K562 (cell line): ENCODE measurements around the gene CD300A. TPM values are rescaled to one million over a fixed set of nuclear protein-coding genes. Genes with fewer than 3 reads are reported as not detected.

Experiments used
- ATAC-seq: fragments of 200-7000 bp; cut with Tn5 transposase; 3 replicates; pipeline ENCODE4 v1.9.1; 2020; ENCODE audit warnings: moderate library complexity
- BruUV-seq: library from RNA; stranded (reverse); fragments of 400-500 nt; replicated peaks from 2 replicates; lab custom pipeline; 2021; lab: Mats Ljungman, UMichigan
- CTCF ChIA-PET: fragments of 300-600 bp; formaldehyde crosslinking; extraction: SDS; loops from one replicate; lab custom pipeline; 2021; ENCODE audit warnings: low intra/inter-chr PET ratio; lab: Yijun Ruan, JAX
- POLR2A ChIA-PET: fragments of 300-600, 350-650 bp; sonication (Branson Sonifier 250); formaldehyde crosslinking; extraction: SDS; loops from one replicate; lab custom pipeline; 2021; ENCODE audit warnings: antibody characterized with exemption, inconsistent platforms; lab: Yijun Ruan, JAX
- DNase-seq, 4 experiments: peaks; one replicate each; pipeline versions ENCODE4 v3.0.0 to v3.0.0-alpha.2; 2011 to 2018; ENCODE audit warnings: low spot score in 3 of 4, mixed read lengths in 3 of 4; ENCODE audit errors: extremely low read depth in 1 of 4
- FAIRE-seq: peaks from 2 replicates; lab custom pipeline; 2011; peaks lifted over from hg19 to GRCh38; lab: Jason Lieb, UNC
- H2AFZ ChIP-seq: 2 replicates; pipeline ENCODE4 v1.6.0; 2011; ENCODE audit warnings: low read depth, low read length, control low read depth, inconsistent platforms
- H3K27ac ChIP-seq: fragments of 200-600 bp; 3 replicates; pipeline ENCODE4 v1.8.0; 2011; ENCODE audit warnings: low read depth, mild to moderate bottlenecking, control low read depth, inconsistent platforms, low read length, moderate library complexity, mixed read lengths; ENCODE audit errors: extremely low read depth
- H3K27me3 ChIP-seq, 2 experiments: fragments of 300-600 bp in 1 of 2; 2 replicates in 1 of 2; 3 replicates in 1 of 2; pipeline versions ENCODE4 v1.6.0 to v1.8.0; 2011; ENCODE audit warnings: inconsistent platforms in 2 of 2, low read length in 2 of 2, mild to moderate bottlenecking in 1 of 2, mixed read lengths in 1 of 2, moderate library complexity in 1 of 2; ENCODE audit not compliant: control insufficient read depth in 2 of 2, insufficient read depth in 2 of 2
- H3K36me3 ChIP-seq: fragments of 300-600 bp; 3 replicates; pipeline ENCODE4 v1.8.0; 2011; ENCODE audit warnings: mild to moderate bottlenecking, low read length, inconsistent platforms; ENCODE audit not compliant: control insufficient read depth, insufficient read depth
- H3K4me1 ChIP-seq, 2 experiments: fragments of 200-600 bp in 1 of 2; replicated peaks in 1 of 2; 2 replicates in 1 of 2; 3 replicates in 1 of 2; pipeline versions ENCODE4 v1.5.1 to v1.8.0; 2011; ENCODE audit warnings: inconsistent platforms in 2 of 2, low read length in 2 of 2, mild to moderate bottlenecking in 1 of 2, mixed read lengths in 1 of 2, moderate library complexity in 1 of 2; ENCODE audit not compliant: control insufficient read depth in 2 of 2, insufficient read depth in 2 of 2
- H3K4me2 ChIP-seq: 2 replicates; pipeline ENCODE4 v1.6.1; 2011; ENCODE audit warnings: low read length, control low read depth, inconsistent platforms, mixed read lengths; ENCODE audit not compliant: insufficient read depth
- H3K4me3 ChIP-seq: fragments of 200-600 bp; sonication (generic), shearing (Covaris generic); 2 replicates; pipeline ENCODE4 v1.5.1; 2016; ENCODE audit warnings: control low read depth, inconsistent platforms
- H3K79me2 ChIP-seq: fragments of 200-600 bp; 3 replicates; pipeline ENCODE4 v1.8.0; 2011; ENCODE audit warnings: low read length, inconsistent platforms; ENCODE audit not compliant: control insufficient read depth, insufficient read depth
- H3K9ac ChIP-seq, 2 experiments: 2 replicates each; pipeline versions ENCODE4 v1.6.0 to v1.6.1; 2011; ENCODE audit warnings: low read depth in 2 of 2, low read length in 2 of 2, control low read depth in 1 of 2, inconsistent platforms in 1 of 2, mild to moderate bottlenecking in 1 of 2, mixed read lengths in 1 of 2; ENCODE audit not compliant: insufficient read depth in 1 of 2
- H3K9me1 ChIP-seq: one replicate; pipeline ENCODE4 v1.6.0; 2011; ENCODE audit warnings: inconsistent platforms, mild to moderate bottlenecking, low read length, moderate library complexity; ENCODE audit not compliant: control insufficient read depth, insufficient read depth
- H3K9me3 ChIP-seq: replicated peaks from 2 replicates; pipeline ENCODE4 v1.5.1; 2011; ENCODE audit warnings: low read depth, low read length, inconsistent platforms; ENCODE audit not compliant: control insufficient read depth, insufficient read depth
- H4K20me1 ChIP-seq: replicated peaks from 2 replicates; pipeline ENCODE4 v1.6.1; 2011; ENCODE audit warnings: low read length, inconsistent platforms, mixed read lengths; ENCODE audit not compliant: control insufficient read depth, insufficient read depth
- CBFA2T3 ChIP-seq: fragments of 450-650 bp; IDR thresholded peaks from 2 replicates; pipeline ENCODE4 v1.6.1; 2017
- CBX3 ChIP-seq, 2 experiments: IDR thresholded peaks; 1 replicate in 1 of 2; 2 replicates in 1 of 2; pipeline ENCODE4 v1.6.1; 2012; ENCODE audit warnings: inconsistent platforms in 2 of 2, low read length in 2 of 2, borderline replicate concordance in 1 of 2, control low read depth in 1 of 2
- CBX8 ChIP-seq: fragments of 200-600 bp; sonication (generic); IDR thresholded peaks from 2 replicates; pipeline ENCODE4 v1.6.1; 2012; ENCODE audit warnings: borderline replicate concordance, mixed run types, low read depth, mild to moderate bottlenecking, moderate library complexity, mixed read lengths, low read length, control low read depth, inconsistent platforms; ENCODE audit not compliant: poor library complexity, severe bottlenecking; ENCODE audit errors: extremely low read depth
- EP400 ChIP-seq: fragments of 450-650 bp; IDR thresholded peaks from 2 replicates; pipeline ENCODE4 v1.6.1; 2017; ENCODE audit warnings: antibody characterized with exemption, mild to moderate bottlenecking, moderate library complexity
- KLF16 ChIP-seq: IDR thresholded peaks from 2 replicates; pipeline ENCODE4 v1.6.1; 2016; ENCODE audit warnings: antibody characterized with exemption
- MAFG ChIP-seq: fragments of 450-650 bp; conservative IDR thresholded peaks from 2 replicates; pipeline ENCODE4 v1.6.1; 2016; ENCODE audit warnings: missing genetic modification characterization, missing compliant biosample characterization
- MEIS2 ChIP-seq: fragments of 450-650 bp; IDR thresholded peaks from 2 replicates; pipeline ENCODE4 v1.6.1; 2014; ENCODE audit warnings: mild to moderate bottlenecking; ENCODE audit not compliant: partially characterized antibody
- NEUROD1 ChIP-seq: fragments of 150-350 bp; IDR thresholded peaks from 2 replicates; pipeline ENCODE4 v1.6.1; 2014; ENCODE audit warnings: borderline replicate concordance, low read length, low read depth; ENCODE audit not compliant: partially characterized antibody
- POLR3G ChIP-seq: IDR thresholded peaks from 2 replicates; pipeline ENCODE4 v1.6.1; 2011; ENCODE audit not compliant: insufficient read length, insufficient replicate concordance; ENCODE audit errors: extremely low read depth
- PPARD ChIP-seq: fragments of 250-450 bp; sonication (Bioruptor Pico); IDR thresholded peaks from 2 replicates; pipeline ENCODE4 v1.8.0; 2022; ENCODE audit warnings: inconsistent platforms, mild to moderate bottlenecking, moderate library complexity
- RAD51 ChIP-seq: fragments of 450-650 bp; IDR thresholded peaks from 2 replicates; pipeline ENCODE4 v1.7.1; 2016; ENCODE audit warnings: low read depth, mild to moderate bottlenecking, borderline replicate concordance
- RBM14 ChIP-seq: fragments of 200-400 bp; formaldehyde crosslinking; IDR thresholded peaks from 2 replicates; pipeline ENCODE4 v1.6.1; 2018; ENCODE audit warnings: low read depth, mild to moderate bottlenecking, low read length, moderate library complexity, borderline replicate concordance; ENCODE audit not compliant: insufficient read depth
- ZNF134 ChIP-seq: fragments of 250-450 bp; sonication (Bioruptor Pico); conservative IDR thresholded peaks from 2 replicates; pipeline ENCODE4 v1.4.0; 2020
- ZNF282 ChIP-seq: sonication (generic); formaldehyde crosslinking; IDR thresholded peaks from 2 replicates; pipeline ENCODE4 v1.8.1; 2023; ENCODE audit warnings: missing genetic modification reagents
- ZNF583 ChIP-seq: fragments of 250-450 bp; sonication (Bioruptor Pico); IDR thresholded peaks from 2 replicates; pipeline ENCODE4 v1.4.0; 2020
- WGBS: fragments of 100-300 bp; shearing (Covaris generic); methylation state at CpG from one replicate; pipeline ENCODE4 v1.1.6; 2016; ENCODE audit warnings: low coverage, mixed read lengths; ENCODE audit not compliant: insufficient coverage; ENCODE audit errors: missing lambda C conversion rate; 5-methylcytosine and 5-hydroxymethylcytosine counted together
- in situ Hi-C: fragments of 300-500 bp; cut with MboI; formaldehyde crosslinking; loops from 4 replicates; pipeline ENCODE4 v1.15.0; 2018; ENCODE audit warnings: inconsistent platforms, mixed read lengths
- intact Hi-C: fragments of 100-400 bp; cut with micrococcal nuclease; formaldehyde crosslinking; loops from 2 replicates; pipeline ENCODE4 v1.14.2; 2022
- polyA plus RNA-seq, 8 experiments: library from polyadenylated mRNA; depleted of rRNA in 4 of 8; stranded (reverse) in 5 of 8; unstranded in 3 of 8; fragments of >200 nt; fragmentation: Nextera tagmentation in 2 of 8; fragmentation: Illumina TruSeq in 1 of 8; extraction: Ambion mirVana in 2 of 8; extraction: Trizol in 1 of 8; gene quantifications; 2 replicates each; pipeline versions ENCODE4 v1.2.1 to v1.2.3, GENCODE V29; 2011 to 2014; ENCODE audit warnings: inconsistent platforms in 1 of 8, missing spikeins in 1 of 8
- total RNA-seq, 7 experiments: library from RNA; depleted of rRNA in 6 of 7; stranded (reverse); fragments of >200 nt in 6 of 7; fragmentation: Illumina TruSeq in 2 of 7; extraction: Trizol in 2 of 7; gene quantifications; 2 replicates each; pipeline versions ENCODE4 v1.2.1 to v1.2.3, GENCODE V29; 2011 to 2021; ENCODE audit warnings: low replicate concordance in 1 of 7
- TF ChIP-seq, protein P1 (sequence below): conservative IDR thresholded peaks from 2 replicates; pipeline ENCODE4 v1.6.1; 2011; ENCODE audit warnings: low read depth, mild to moderate bottlenecking, low read length; ENCODE audit not compliant: control insufficient read depth
- TF ChIP-seq, protein P2 (sequence below): sonication (generic); formaldehyde crosslinking; IDR thresholded peaks from 2 replicates; pipeline ENCODE4 v1.8.0; 2022; ENCODE audit warnings: mild to moderate bottlenecking, missing genetic modification reagents
- TF ChIP-seq, protein P3 (sequence below): fragments of 450-650 bp; IDR thresholded peaks from 2 replicates; pipeline ENCODE4 v1.6.1; 2016; ENCODE audit warnings: antibody characterized with exemption
- TF ChIP-seq, protein P4 (sequence below): sonication (generic); formaldehyde crosslinking; IDR thresholded peaks from 2 replicates; pipeline ENCODE4 v1.5.0; 2020; ENCODE audit warnings: missing genetic modification reagents

The CD300A gene
- total and polyA plus RNA-seq, 9 of the 15 experiments (the other 6 are each of a cell fraction or from before 2014, with no cell fraction given), result 0.21 to 1.7 (median 0.41) TPM; not detected in 1

DNA sequence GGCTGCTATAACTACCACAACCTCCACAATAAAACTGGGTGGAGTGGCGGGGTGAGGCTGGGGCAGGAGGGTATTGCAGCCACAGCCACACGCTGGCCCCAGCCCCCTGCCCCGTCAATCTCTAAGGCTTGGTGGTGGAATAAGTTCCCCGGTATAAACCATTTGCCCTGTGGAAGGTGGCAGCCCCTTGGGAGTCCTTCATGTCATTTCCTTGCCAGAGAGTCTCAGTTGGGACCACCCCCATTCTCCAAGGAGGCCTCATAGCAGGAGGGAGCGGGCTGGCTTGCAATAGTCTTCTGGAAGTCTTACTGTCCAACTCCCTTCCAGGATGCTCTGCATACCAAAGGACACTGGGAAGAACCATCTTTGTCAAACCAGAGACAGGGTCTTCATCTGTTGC is 19.4 kb downstream of the CD300A start:
- no peak overlapping the region for H3K27ac ChIP-seq
- intact Hi-C loops, result no loop called here
- H3K9me3 ChIP-seq, result no peaks in the 10 kb centered on the region
- no peak overlapping the region for H2AFZ ChIP-seq
- H3K27me3 ChIP-seq, result peaks cover 3 to 43% of the 10 kb centered on the region in 2 experiments; a peak in 2 of 5 replicates
- WGBS, result 3% methylated on average over 5 of the region's 5 CpGs
- in situ Hi-C loops, result no loop called here
- POLR2A ChIA-PET, result no interaction called here
- no peak overlapping the region for H3K4me2 ChIP-seq
- H3K9me1 ChIP-seq, result no peaks in the 10 kb centered on the region
- H3K36me3 ChIP-seq, result no peaks in the 10 kb centered on the region
- BruUV-seq, result no TSS peak
- ATAC-seq (no peak), FAIRE-seq (no peak), DNase-seq (peak in 1 of 4 experiments; percentile 2)
- CTCF ChIA-PET, result no interaction called here
- H4K20me1 ChIP-seq, result no peaks in the 10 kb centered on the region
- H3K4me1 ChIP-seq, result no peaks in the 10 kb centered on the region; a peak in 1 of 5 replicates
- H3K4me3 ChIP-seq, result no peak overlapping the region
- H3K9ac ChIP-seq, result no peak overlapping the region
- no peaks in the 10 kb centered on the region for H3K79me2 ChIP-seq
- no peak for TF ChIP-seq CBX8
- TF ChIP-seq, protein P1, sequence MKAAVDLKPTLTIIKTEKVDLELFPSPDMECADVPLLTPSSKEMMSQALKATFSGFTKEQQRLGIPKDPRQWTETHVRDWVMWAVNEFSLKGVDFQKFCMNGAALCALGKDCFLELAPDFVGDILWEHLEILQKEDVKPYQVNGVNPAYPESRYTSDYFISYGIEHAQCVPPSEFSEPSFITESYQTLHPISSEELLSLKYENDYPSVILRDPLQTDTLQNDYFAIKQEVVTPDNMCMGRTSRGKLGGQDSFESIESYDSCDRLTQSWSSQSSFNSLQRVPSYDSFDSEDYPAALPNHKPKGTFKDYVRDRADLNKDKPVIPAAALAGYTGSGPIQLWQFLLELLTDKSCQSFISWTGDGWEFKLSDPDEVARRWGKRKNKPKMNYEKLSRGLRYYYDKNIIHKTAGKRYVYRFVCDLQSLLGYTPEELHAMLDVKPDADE, result no peak
- no peak for TF ChIP-seq MAFG
- TF ChIP-seq NEUROD1, result no peak
- no peak for TF ChIP-seq CBX3 (IDR thresholded peaks at IDR 0.05; ENCODE audit: borderline replicate concordance in 1 of 2, low read length in 2 of 2)
- TF ChIP-seq RAD51, result no peak
- TF ChIP-seq POLR3G, result no peak
- TF ChIP-seq, protein P2, sequence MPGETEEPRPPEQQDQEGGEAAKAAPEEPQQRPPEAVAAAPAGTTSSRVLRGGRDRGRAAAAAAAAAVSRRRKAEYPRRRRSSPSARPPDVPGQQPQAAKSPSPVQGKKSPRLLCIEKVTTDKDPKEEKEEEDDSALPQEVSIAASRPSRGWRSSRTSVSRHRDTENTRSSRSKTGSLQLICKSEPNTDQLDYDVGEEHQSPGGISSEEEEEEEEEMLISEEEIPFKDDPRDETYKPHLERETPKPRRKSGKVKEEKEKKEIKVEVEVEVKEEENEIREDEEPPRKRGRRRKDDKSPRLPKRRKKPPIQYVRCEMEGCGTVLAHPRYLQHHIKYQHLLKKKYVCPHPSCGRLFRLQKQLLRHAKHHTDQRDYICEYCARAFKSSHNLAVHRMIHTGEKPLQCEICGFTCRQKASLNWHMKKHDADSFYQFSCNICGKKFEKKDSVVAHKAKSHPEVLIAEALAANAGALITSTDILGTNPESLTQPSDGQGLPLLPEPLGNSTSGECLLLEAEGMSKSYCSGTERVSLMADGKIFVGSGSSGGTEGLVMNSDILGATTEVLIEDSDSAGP (CRISPR knock-in tag), result no peak
- no peak for TF ChIP-seq RBM14
- TF ChIP-seq, protein P3, sequence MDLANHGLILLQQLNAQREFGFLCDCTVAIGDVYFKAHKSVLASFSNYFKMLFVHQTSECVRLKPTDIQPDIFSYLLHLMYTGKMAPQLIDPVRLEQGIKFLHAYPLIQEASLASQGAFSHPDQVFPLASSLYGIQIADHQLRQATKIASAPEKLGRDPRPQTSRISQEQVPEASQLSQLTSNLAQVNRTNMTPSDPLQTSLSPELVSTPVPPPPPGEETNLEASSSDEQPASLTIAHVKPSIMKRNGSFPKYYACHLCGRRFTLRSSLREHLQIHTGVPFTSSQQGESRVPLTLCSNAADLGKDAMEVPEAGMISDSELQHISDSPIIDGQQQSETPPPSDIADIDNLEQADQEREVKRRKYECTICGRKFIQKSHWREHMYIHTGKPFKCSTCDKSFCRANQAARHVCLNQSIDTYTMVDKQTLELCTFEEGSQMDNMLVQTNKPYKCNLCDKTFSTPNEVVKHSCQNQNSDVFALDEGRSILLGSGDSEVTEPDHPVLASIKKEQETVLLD, result no peak
- no peak for TF ChIP-seq CBFA2T3
- TF ChIP-seq ZNF583, result no peak
- no peak for TF ChIP-seq ZNF282 (CRISPR knock-in tag)
- TF ChIP-seq ZNF134 (CRISPR knock-in tag), result no peak
- TF ChIP-seq, protein P4, sequence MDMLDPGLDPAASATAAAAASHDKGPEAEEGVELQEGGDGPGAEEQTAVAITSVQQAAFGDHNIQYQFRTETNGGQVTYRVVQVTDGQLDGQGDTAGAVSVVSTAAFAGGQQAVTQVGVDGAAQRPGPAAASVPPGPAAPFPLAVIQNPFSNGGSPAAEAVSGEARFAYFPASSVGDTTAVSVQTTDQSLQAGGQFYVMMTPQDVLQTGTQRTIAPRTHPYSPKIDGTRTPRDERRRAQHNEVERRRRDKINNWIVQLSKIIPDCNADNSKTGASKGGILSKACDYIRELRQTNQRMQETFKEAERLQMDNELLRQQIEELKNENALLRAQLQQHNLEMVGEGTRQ, result no peak
- no peak for TF ChIP-seq EP400
- no peak for TF ChIP-seq MEIS2
- TF ChIP-seq KLF16, result no peak
- TF ChIP-seq PPARD (CRISPR knock-in tag), result no peak
